PC-3 (cell line): ENCODE results near the gene ANKMY2. TPM values are rescaled to one million over a fixed set of nuclear protein-coding genes. Genes with fewer than 3 reads are reported as not detected.

Experiments
- ATAC-seq: fragments of 200-7000 bp; cut with Tn5 transposase; 2 replicates; pipeline ENCODE4 v1.9.1; 2020; ENCODE audit warnings: mild to moderate bottlenecking, moderate library complexity
- BruUV-seq: library from RNA; stranded (reverse); fragments of 400-500 nt; replicated peaks from 2 replicates; lab custom pipeline; 2021; lab: Mats Ljungman, UMichigan
- CTCF ChIA-PET: fragments of 300-600 bp; sonication (Branson Sonifier 250); formaldehyde crosslinking; loops from one replicate; lab custom pipeline; 2022; ENCODE audit warnings: antibody characterized with exemption; lab: Charles Lee
- POLR2A ChIA-PET: fragments of 300-600 bp; sonication (Branson Sonifier 250); formaldehyde crosslinking; loops from one replicate; lab custom pipeline; 2022; ENCODE audit warnings: antibody characterized with exemption; ENCODE audit not compliant: unreplicated experiment; lab: Charles Lee
- DNase-seq: peaks from one replicate; pipeline ENCODE4 v3.0.0-alpha.2; 2015
- H2AFZ ChIP-seq: fragments of 300-600 bp; sonication (generic); 2 replicates; pipeline ENCODE4 v1.6.0; 2016; ENCODE audit warnings: antibody characterized with exemption, low read length
- H3F3A ChIP-seq: fragments of 300-600 bp; sonication (generic); one replicate; pipeline ENCODE4 v1.6.0; 2017; ENCODE audit warnings: antibody characterized with exemption, low read length, control low read depth, mild to moderate bottlenecking; ENCODE audit not compliant: unreplicated experiment
- H3K27ac ChIP-seq: fragments of 300-600 bp; sonication (generic); 2 replicates; pipeline ENCODE4 v1.5.1; 2016; ENCODE audit warnings: mild to moderate bottlenecking, low read length
- H3K27me3 ChIP-seq: fragments of 300-600 bp; sonication (generic); 2 replicates; pipeline ENCODE4 v1.6.1; 2016; ENCODE audit warnings: low read length, mixed read lengths
- H3K36me3 ChIP-seq: fragments of 300-600 bp; sonication (generic); 2 replicates; pipeline ENCODE4 v1.6.1; 2016; ENCODE audit warnings: low read depth, mixed run types, low read length, mixed read lengths
- H3K4me1 ChIP-seq: fragments of 300-600 bp; sonication (generic); 2 replicates; pipeline ENCODE4 v1.5.1; 2016; ENCODE audit warnings: low read length; ENCODE audit not compliant: insufficient read depth
- H3K4me2 ChIP-seq: fragments of 300-600 bp; sonication (generic); 2 replicates; pipeline ENCODE4 v1.6.0; 2016; ENCODE audit warnings: low read length
- H3K4me3 ChIP-seq: fragments of 300-600 bp; sonication (generic); 2 replicates; pipeline ENCODE4 v1.5.1; 2016; ENCODE audit warnings: mild to moderate bottlenecking, low read length, mixed read lengths
- H3K79me2 ChIP-seq: fragments of 300-600 bp; sonication (generic); 2 replicates; pipeline ENCODE4 v1.6.1; 2017; ENCODE audit warnings: low read length, mixed read lengths
- H3K9ac ChIP-seq: fragments of 300-600 bp; sonication (generic); 2 replicates; pipeline ENCODE4 v1.6.0; 2016; ENCODE audit warnings: mild to moderate bottlenecking, low read length
- H3K9me2 ChIP-seq: fragments of 300-600 bp; sonication (generic); replicated peaks from 2 replicates; pipeline ENCODE4 v1.6.1; 2016; ENCODE audit warnings: mixed run types, low read length, mixed read lengths
- H3K9me3 ChIP-seq: fragments of 300-600 bp; sonication (generic); 2 replicates; pipeline ENCODE4 v1.6.1; 2016; ENCODE audit warnings: low read length, mixed read lengths
- H4K20me1 ChIP-seq: fragments of 300-600 bp; sonication (generic); 2 replicates; pipeline ENCODE4 v1.6.1; 2016; ENCODE audit warnings: low read length, mixed read lengths
- CTCF ChIP-seq: fragments of 300-600 bp; sonication (generic); conservative IDR thresholded peaks from 2 replicates; pipeline ENCODE4 v1.5.1; 2017; ENCODE audit warnings: antibody characterized with exemption, low read depth, mild to moderate bottlenecking, low read length
- EZH2 ChIP-seq: fragments of 300-600 bp; sonication (generic); IDR thresholded peaks from one replicate; pipeline ENCODE4 v1.6.1; 2017; ENCODE audit warnings: antibody characterized with exemption, mild to moderate bottlenecking, low read length; ENCODE audit not compliant: unreplicated experiment
- EZH2phosphoT487 ChIP-seq: fragments of 300-600 bp; sonication (generic); IDR thresholded peaks from 2 replicates; pipeline ENCODE4 v1.6.1; 2018; ENCODE audit warnings: mild to moderate bottlenecking, antibody characterized with exemption, low read length, borderline replicate concordance
- intact Hi-C: fragments of 100-400 bp; cut with micrococcal nuclease; formaldehyde crosslinking; loops from 2 replicates; pipeline ENCODE4 v1.9.0; 2023
- total RNA-seq: library from RNA; depleted of rRNA; stranded (reverse); fragments of >200 nt; gene quantifications from 2 replicates; pipeline ENCODE4 v1.2.3, GENCODE V29; 2014

ANKMY2 gene
- total RNA-seq, 1 experiment from 2014 or later: 8.5 TPM

DNA sequence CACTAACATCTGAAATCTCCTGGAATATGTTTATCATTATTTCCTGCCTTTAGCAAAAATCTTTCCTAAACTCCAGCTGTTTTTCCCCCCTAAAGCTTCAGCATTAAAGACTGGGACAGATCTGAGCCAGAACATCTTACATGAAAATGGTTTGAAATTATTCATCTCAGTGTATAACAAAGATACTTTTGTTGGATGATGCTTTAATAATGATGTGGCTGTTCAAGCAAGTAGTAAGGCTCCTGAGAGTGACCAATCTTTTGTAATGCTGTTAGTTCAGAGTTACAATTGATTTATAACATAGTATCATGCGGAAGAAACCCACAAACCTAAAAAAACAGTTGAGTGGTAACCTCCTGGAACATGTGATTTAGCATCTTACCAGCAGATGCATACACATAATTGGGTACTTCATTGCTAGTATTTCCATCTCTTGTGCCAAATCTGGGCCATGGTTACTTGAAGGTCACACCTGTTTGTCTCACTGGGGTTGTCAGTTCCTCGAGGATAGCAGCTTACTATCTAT, 1.9 kb upstream of the ANKMY2 start:
- ATAC-seq (no peak), DNase-seq (no peak)
- TF ChIP-seq CTCF (no peak), EZH2phosphoT487 (no peak)
- no TSS peak for BruUV-seq
- Histone ChIP-seq H3K36me3 (no peaks in the 10 kb centered on the region; the same call in 1 of the 2 replicates), H3K4me1 (peaks cover 39% of the 10 kb centered on the region), H3K9me3 (no peaks in the 10 kb centered on the region), H3K4me2 (peak overlapping the region; percentile 92), H4K20me1 (peaks cover 59% of the 10 kb centered on the region), H3K9ac (peak overlapping the region; percentile 85), H3K9me2 (no peaks in the 10 kb centered on the region), H3K79me2 (peaks cover 85% of the 10 kb centered on the region), H3K27me3 (no peaks in the 10 kb centered on the region), H3F3A (peaks cover 4% of the 10 kb centered on the region), H2AFZ (no peak overlapping the region), H3K4me3 (peak overlapping the region; percentile 95), H3K27ac (no peak overlapping the region)
- CTCF ChIA-PET: no interaction called here
- intact Hi-C loops: loop anchor here (5.0 kb wide), 1 partner anchor 270 kb away; no protein-coding TSS in a partner anchor
- POLR2A ChIA-PET: no interaction called here

DNA sequence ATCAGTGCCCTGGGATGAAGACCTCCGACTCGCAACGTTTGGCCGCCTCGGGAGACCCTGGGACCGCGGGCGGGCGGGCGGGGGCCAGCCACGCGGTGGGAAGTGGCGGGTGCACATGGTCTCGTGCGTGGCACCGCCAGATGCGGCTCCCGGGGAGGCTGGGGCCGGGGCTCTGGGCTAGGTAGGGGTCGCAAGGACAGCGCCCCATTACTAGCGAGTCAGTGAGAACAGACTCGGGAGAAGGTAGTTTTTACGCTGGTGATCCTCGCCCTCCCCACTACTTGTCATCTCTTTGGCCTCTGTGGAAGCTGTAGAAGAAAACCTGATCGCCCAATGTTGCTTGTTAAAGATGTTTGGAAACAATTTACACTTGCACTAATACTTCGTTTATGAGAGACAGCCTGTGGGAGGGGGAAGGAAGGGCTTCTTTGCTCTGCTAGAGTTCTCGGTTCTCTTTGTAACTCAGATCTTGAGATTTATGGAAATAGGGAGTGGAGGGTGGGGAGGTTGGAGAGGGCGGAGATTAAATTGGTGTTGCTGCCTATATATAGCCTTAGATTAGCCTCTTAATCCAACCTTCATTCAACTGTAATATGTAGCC, 1.0 kb upstream of the ANKMY2 start:
- ChIA-PET POLR2A (no interaction called here), CTCF (no interaction called here)
- DNase-seq (peak; percentile 25), ATAC-seq (peak; percentile 4)
- Histone ChIP-seq H3K4me3 (peak overlapping the region; percentile 95), H3K27me3 (no peaks in the 10 kb centered on the region), H3K9me2 (no peaks in the 10 kb centered on the region), H3K4me2 (peak overlapping the region; percentile 92), H3K9me3 (no peaks in the 10 kb centered on the region), H2AFZ (no peak overlapping the region), H4K20me1 (peaks cover 50% of the 10 kb centered on the region), H3F3A (peaks cover 4% of the 10 kb centered on the region), H3K9ac (peak overlapping the region; percentile 85), H3K27ac (no peak overlapping the region), H3K36me3 (no peaks in the 10 kb centered on the region; the same call in 1 of the 2 replicates), H3K79me2 (peaks cover 76% of the 10 kb centered on the region), H3K4me1 (peaks cover 39% of the 10 kb centered on the region)
- BruUV-seq: no TSS peak
- TF ChIP-seq EZH2 (no peak), EZH2phosphoT487 (no peak), CTCF (no peak)
- intact Hi-C loops: loop anchor here (1.0 to 5.0 kb wide), 2 partner anchors 107 to 271 kb away; partner anchors contain the start of gene TSPAN13
